Stimulated activated CD4-positive, alpha-beta T cell treated with anti-CD3 and anti-CD28 coated beads, Interleukin-1b, Interleukin-23, amount 100 ng/mL, for 1 hour (primary cell): Measurements from ENCODE around the gene PC.

Experiments used
- DNase-seq, 2 donors: peaks; one replicate each; pipeline ENCODE4 v3.0.0-alpha.2; 2020; ENCODE audit warnings: low read depth in 2 of 2

The PC gene

DNA sequence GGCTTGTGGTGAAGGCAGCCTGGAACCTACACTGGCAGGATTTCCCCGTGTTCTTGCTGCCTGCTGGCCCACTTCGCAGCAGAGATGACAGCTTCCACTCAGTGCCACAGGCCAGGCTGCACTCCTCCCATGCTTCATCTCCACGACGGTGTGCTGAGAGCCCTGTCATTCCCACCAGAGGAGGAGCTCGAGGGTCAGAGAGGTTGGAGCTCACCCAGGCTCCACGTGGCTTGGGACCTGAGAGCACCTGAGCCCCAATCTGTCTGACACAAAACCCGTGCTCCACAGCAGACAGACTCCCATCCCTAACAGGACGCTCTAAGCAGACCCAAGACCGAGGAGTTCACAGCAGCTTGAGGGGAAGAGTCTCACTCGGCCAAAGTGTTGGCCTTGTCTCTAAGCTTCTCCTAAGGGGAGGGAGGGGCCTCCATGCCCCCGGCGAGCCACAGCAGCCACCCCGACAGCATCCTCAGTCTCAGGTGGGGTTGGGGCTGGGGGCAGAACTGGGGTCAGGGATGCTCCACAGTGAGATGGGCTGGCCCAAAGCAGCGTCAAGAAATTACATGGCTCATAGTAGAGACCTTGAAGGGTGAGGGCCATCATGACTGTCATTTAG lies 90.7 kb downstream of the PC start:
- DNase-seq, result no peak

DNA sequence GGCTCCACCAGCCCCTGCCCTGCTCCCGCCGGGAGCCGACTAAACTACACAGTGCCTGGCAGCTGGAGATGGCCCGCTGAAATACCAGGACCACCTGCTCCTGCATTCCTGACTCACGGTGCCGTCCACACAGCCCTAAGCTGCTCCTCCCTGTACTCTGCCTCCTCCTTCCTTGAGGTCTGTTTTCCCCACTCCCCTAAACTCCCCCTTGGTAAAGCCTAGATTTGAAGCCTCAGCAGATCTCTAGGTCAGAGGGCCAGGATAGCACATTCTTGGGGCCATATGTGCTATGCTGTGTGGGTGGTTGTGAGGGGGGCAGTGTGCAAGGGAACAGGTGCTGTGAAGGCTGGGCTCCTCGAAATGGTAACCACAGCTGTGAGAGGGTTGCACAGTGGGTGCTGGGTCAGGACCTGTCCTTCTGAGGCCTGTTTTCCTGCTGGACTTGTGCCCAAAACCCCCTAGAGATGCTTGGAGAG lies 91.6 kb downstream of the PC start:
- no peak for DNase-seq

DNA sequence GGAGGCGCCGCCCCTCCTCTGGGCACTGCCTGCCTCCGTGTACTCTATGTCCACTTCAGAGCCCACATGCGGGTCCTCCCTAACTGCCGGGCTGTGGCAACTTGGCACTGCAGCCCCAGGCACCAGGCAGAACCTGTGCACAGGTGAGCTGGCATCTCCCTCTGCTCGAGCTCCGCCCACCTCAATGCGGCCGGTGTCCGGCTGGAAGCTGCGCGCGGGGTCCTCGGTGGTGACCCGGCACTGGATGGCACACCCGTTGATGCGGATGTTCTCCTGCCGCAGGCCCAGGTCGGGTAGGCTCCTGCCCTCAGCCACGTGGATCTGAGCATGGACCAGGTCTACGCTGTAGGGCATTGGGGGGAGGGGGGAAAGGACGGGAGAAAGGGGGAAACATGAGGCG lies 92.2 kb downstream of the PC start:
- DNase-seq, result no peak

DNA sequence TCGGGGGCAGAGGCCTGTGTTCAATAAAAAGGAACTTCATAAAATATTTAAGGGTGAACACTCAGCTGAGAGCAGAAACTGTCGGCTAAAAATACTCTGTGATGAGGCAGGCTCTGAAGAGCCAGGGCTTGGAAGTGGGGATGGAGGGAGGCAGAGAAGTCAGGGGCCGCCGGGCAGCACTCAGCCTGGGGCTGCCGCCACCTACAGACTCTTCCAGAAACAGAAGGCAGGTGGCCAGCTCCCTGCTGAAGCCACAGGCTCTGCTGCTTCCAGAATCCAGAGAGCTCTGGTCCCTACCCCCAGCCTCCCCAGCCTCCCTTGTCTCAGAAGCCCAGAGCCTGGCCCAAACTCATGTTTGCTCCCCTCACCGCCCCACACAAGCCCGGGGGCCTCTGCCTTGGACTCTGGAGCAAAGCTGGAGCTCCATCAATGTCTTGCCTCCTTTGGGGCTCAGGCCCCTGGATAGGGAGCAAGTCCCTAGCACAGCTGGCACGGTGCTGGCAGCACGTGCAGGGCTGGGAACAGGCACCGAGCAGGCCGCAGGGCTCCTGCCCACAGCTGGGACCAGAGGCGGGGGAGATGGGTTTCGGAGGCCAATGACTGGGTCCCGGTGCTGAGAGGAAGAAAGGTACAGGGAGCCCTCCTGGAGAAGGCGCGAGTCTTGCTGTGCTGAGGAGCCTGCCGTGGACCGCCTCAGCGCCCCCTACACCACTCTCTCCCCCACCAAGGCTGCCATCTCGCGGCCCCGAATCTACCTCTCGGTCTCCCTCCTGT lies 93.1 kb downstream of the PC start:
- no peak for DNase-seq

DNA sequence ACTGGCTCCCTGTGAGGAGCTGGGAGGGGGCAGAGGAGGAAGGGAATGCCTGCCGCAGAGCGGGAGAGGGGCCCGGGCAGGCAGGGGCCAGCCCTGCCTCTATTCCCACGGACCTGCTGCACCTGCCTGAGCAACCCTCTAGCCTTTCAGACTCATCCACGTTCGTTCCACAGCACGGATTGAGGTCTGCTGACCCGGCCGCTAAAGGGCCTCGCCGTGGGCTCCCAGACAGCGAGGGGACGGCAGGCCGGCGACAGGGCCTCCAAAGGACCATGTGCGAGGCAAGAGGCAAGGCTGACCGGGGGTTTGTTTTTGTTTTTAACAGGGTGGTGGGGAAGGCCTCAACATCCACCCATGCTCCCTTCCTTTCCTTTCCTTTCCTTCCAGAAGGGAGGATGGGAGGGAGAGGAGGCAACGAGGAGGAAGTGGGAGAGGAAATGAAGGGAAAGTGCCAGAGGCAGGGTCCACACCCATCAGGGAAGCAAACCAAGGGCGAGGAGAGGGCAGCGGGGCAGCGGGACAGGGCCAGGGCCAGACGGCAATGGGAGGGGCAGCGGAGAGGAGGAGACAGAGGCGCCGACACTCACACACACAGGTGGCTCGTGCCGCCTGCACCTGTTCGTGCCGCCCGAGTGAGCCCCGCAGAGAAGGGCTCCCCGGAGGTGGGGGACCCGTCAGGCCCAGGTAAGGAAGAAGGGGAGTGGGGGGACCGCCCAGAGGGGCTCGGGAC lies 93.8 kb downstream of the PC start:
- no peak for DNase-seq

DNA sequence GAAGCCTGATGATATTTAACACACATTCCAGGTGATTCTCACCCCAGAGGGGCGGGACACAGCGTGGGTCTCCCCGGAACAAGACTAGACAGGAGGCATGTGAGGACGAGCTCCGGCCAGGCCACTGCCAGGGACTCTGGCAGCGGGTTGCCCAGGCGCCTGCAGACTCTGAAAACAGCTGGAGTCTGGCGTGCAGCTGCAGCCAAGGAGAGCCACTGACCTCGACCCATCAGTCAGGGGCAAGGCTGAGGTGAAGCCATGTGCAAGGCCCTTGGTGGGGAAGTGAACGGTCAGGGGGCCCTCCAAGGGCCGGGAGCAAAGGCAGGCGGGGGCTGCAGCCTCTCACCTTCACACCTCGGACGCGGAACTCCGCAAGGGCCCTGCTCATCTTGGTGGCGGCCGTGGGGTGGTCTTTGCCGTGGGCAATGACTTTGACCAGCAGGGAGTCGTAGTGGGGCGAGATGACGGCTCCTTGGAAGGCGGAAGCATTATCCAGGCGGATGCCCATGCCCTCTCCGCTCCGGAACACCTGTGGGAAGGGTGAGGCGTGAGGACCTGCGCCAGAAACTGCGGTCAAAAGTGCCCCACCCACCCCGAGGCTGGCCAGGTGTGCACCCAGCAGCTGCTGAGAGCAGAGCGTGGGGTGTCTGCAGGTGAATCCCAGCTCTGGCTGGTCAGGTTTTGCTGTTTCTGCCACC lies 94.6 kb downstream of the PC start:
- no peak for DNase-seq

DNA sequence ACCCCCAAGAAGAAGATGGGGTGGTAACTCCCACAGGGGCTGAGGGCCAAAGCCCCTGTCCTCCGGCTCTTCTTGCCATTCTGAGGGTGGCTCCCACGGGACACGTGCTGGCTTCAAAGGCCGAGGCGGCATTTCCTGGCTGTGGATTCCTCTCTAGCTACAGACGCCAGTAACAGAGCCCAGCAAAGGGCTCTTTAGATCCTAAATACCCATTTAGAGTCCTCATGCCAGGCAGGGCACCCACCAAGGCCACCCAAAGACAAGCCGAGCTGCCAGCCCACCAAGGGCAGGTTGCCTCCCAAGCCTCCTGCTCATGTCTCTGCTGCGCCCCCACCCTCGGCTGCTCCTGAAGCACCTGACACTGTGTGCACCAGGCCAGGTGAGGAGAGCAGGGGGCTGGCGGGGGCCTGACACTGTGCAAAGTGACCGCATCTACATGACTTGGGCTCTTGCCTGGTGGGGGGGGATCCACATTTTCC lies 95.6 kb downstream of the PC start:
- no peak for DNase-seq

DNA sequence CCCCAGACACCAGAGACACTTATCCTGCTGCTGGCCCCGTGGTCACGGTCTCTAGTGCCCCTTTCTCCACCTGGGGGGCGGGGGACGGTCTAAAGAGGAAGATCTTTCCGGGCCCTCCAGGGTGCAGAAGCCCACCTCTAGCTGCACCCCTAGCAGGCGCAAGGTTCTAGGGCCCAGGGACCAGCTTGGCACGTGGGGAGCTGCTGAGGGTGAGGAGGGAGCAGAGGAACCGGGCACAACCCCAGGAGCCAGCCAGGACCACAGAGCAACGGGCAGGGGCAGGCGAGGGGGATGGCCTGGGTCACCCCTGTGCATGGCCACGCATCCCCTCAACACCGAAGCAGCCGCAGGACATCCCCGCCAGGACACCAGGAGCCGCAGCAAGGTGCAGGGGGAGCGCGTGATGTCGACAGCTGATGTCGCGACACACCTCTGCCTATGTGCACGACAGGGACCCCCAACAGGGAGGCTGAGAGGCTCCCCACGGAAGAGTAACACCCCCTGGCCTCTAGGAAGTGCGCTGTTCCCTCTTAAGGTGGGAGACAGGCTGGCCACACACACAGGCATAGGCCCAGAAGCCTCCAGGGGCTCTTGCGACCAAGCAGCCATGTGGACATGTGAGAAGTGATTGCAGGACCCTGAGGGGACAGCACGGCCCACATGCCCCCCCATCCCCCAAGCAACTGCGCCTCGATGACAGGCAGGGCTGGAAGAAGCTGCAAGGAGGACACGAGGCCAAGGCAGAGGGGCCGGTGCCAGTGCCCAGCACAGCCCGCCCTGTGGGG lies 96.2 kb downstream of the PC start:
- no peak for DNase-seq

DNA sequence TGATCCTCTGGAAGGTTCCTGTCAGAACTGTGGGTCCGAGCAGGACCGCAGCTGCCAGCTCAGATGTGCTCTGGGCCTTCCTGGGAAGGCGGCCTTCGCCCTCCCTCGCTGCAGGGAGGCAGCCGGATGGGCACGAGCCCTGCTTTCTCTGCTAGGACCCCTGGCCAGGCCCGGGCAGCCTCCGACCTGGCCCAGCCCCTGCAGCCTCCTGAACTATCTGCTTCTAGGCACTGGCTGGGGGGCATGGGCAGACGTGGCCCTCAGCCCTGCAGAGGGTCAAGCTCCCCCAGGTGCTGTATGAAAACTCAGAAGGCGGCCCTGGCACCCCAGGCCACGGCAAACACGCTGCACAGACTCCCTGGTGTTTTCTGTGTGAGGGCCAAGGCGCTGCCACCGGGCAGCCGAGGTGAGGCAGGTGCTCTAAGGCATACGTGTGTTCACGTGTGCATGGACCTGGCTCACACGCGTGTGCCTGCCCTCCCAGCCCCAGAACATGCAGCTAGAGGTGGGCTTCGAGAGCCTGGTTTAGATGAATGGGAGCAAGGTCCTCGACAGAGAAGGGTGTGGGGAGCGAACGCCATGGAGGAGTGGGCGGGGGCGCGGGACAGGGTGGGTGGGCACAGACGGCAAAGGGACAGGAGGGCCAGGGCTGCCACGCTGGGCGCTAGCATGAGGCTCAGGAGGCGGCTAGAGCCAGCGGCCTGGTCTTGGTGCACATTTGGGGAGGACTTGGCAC lies 97.0 kb downstream of the PC start:
- DNase-seq, result no peak

DNA sequence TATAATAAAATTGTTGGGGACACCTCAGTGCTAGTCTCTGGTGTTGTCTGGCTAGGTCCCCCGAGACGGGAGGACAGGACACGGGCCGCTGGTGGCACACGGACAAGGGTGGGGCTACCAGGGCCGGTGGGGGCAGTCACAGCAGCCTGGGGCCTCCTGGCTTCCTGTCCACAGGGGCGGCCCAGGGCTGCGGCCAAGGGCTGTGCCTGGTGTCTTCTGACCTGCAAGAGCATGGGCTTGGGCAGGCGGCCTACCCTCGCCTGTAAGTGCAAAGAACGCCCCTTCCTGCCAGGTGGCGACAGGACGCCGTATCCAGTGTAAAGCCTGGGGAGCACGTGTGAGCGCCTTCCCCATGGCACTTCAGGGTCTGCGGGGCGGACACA lies 97.7 kb downstream of the PC start:
- DNase-seq, result no peak

DNA sequence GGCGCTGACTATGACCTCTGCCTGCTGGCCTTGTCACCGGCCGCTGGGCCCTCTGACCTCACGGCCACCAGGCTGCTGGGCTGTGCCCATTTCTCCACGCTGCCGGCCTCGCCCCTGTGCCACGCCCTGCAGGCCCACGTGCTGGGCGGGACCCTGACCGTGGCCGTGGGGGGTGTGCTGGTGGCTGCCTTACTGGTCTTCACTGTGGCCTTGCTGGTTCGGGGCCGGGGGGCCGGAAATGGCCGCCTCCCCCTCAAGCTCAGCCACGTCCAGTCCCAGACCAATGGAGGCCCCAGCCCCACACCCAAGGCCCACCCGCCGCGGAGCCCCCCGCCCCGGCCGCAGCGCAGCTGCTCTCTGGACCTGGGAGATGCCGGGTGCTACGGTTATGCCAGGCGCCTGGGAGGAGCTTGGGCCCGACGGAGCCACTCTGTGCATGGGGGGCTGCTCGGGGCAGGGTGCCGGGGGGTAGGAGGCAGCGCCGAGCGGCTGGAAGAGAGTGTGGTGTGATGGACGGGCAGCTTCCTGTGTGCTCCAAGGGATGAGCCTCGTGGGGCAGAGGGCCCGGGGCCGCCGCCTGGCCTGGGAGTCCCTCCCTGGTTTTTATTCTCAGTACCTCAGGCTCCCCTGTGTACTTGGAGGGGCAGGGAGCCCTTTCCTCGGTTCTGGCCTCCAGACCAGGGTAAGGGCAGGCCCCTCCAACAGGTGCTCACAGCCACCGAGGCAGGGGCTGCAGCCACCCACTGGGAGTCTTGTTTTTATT lies 98.3 kb downstream of the PC start:
- DNase-seq, result no peak

DNA sequence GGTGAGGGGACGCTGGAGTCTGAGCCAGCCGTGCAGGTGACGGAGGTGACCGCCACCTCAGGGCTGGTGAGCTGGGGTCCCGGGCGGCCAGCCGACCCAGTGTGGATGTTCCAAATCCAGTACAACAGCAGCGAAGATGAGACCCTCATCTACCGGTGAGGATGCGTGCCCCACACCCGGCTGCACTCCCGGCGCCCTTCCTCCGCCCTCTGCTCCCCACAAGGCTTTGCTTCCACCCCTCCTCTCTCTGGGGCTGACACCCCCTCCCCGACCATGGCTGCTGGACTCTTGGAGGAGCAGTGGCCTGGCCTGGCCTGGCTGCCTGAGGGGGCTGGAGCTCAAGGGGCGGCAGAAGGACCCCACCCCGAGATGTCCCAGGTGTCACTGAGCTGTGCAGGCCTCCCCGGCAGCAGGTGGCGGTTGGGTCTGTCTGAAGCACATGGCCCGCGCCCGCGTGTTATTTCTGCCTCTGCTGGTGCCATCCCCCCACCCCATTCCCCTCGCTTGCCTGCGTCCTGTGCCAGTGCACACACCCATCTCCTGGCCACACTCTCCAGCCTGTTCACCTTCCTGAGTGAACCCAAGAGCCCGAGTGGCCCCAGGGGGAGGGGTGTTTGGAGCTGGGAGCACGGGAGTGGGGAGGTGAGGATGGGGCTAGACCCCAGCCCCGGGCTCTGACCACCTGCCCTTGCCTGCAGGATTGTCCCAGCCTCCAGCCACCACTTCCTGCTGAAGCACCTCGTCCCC lies 99.1 kb downstream of the PC start:
- DNase-seq, result no peak

DNA sequence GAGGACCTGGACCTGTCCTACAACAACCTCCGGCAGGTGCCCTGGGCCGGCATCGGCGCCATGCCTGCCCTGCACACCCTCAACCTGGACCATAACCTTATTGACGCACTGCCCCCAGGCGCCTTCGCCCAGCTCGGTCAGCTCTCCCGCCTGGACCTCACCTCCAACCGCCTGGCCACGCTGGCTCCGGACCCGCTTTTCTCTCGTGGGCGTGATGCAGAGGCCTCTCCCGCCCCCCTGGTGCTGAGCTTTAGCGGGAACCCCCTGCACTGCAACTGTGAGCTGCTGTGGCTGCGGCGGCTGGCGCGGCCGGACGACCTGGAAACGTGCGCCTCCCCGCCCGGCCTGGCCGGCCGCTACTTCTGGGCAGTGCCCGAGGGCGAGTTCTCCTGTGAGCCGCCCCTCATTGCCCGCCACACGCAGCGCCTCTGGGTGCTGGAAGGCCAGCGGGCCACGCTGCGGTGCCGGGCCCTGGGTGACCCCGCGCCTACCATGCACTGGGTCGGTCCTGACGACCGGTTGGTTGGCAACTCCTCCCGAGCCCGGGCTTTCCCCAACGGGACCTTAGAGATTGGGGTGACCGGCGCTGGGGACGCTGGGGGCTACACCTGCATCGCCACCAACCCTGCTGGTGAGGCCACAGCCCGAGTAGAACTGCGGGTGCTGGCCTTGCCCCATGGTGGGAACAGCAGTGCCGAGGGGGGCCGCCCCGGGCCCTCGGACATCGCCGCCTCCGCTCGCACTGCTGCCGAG lies 99.8 kb downstream of the PC start:
- no peak for DNase-seq

DNA sequence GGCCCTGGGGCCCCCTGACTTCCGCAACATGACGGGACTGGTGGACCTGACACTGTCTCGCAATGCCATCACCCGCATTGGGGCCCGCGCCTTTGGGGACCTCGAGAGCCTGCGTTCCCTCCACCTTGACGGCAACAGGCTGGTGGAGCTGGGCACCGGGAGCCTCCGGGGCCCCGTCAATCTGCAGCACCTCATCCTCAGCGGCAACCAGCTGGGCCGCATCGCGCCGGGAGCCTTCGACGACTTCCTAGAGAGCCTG lies 100.3 kb downstream of the PC start:
- no peak for DNase-seq

DNA sequence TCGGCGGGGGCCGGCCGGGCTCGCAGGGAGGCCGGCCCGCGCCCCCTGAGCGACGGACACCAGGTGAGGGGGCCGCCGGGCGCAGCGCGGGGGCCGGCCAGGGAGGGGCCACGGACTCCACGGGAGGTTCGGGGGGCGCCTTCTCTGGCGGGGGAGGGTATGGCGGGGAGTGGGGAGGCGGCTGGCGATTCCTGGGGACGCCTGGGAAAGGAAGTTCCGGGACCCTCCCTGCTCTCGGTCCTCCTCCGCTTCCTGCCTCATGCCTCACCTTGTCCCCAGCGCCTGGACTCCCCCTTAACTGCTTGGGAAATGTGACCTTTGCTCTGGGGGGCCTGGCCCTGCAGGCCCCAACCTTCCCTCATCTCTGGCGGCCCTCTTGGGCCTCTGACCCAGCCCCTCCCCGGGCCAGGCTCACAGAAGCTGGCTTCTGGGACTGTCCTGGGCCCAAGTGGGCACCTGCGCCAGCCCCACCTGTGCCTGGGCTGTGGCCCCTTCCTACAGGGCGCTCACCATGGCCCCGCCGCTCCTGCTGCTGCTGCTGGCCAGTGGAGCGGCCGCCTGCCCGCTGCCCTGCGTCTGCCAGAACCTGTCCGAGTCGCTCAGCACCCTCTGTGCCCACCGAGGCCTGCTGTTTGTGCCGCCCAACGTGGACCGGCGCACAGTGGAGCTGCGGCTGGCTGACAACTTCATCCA lies 100.8 kb downstream of the PC start:
- DNase-seq, result no peak

DNA sequence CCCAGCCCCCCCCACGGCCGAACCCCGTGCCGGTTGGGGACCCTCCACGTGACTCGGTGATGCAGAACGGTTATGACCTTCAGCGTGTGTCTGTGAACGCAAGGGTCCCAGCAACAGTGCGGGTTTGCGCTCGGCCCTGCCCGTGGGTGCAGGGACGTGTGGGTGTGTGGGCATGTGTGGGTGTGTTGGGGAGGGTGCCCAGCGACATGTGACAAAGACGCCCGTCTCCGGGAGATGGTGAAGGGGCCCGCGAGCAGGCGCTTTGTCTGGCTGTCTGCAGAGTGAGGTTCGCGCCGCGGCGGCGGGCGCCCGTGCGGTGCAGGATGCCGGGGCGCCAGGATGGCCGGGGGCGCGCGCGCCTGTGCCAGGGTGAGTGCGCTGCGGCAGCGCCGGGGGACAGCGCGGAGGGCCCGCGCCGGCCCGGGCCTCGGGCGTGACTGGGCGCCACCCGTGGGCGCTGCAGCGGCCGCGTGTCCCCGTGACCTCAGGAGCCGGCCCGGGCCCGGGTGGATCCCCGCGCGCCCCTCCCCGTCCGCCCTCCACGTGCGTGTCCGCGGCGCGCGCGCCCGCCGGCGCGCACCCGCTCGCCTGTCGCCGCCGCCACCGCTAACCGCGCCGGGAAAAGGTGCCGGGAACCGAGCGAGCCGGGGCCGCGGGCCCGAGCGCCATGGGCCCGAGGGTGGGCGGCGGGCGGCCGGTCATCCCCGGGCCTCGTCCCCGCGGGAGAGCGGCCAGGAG lies 101.5 kb downstream of the PC start, which contains the start of gene LRFN4:
Gene LRFN4 (plus strand): TSS at position 569 of the 738 bp plus-strand sequence. CDS start 681 bp downstream, outside the sequence.
- DNase-seq, result peak in 1 of 2 donors; percentile 15
